Activated T-helper 9 cell treated with anti-CD3 and anti-CD28 coated beads, Interleukin-2, amount 50 U/mL, for 16 hours (primary cell): Measurements from ENCODE around the gene CLEC4M.
"Not testable (repeated sequence)": the region's sequence is repeated elsewhere in the genome, so short reads cannot be mapped to it uniquely, and the experiment has no call there.

Experiments used
- DNase-seq: peaks from one replicate; pipeline ENCODE4 v3.0.0-alpha.2; 2020; ENCODE audit warnings: low read depth

The CLEC4M gene

GRCh38 chr19:7808108-7808507 is 45.1 kb downstream of the CLEC4M start:
- no peak for DNase-seq

- no peak for DNase-seq
These were observed 48.9 kb downstream of the CLEC4M start for GRCh38 chr19:7811989-7812388.

GRCh38 chr19:7815325-7815724 is 52.3 kb downstream of the CLEC4M start:
- DNase-seq = no peak

- DNase-seq = not testable (repeated sequence)
These were observed 53.0 kb downstream of the CLEC4M start for GRCh38 chr19:7816040-7816439.

- DNase-seq = no peak
These were observed 54.8 kb downstream of the CLEC4M start for GRCh38 chr19:7817801-7818200.

GRCh38 chr19:7818806-7819205 is 55.8 kb downstream of the CLEC4M start:
- no peak for DNase-seq
